Measurements from ENCODE around the gene EML6.

Gene EML6

DNA sequence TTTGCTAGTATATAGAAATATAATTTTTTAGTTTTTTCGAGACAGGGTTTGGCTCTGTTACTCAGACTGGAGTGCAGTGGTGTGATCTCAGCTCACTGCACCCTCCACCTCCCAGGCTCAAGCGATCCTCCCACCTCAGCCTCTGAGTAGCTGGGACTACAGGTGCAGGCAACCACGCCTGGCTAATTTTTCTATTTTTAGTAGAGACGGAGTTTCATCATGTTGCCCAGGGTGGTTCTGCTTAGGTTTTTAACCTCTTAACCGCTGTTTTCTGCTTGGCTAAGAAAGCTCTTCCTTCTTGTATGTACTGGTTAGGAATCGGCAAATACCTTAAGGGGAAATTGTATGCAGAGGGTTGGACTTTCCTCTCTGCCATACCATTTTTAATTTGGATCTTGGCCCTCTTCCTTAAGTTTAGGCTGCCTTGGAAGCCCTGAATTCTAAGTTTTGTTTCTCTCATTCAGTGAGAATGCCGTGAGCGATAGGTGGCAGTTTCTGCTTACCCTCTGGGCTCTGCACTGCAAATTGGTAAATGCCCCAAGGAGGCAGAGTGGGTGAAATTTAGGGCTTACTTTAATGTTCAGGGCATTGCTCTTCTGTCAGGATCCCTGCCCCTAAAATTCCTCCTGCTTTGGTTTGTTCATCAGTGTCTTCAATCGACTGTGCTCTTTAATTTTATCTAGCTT lies 32.3 kb downstream of the EML6 start:
- DNase-seq (ENCODE audit: low read depth in 2 of 2), result no peak

DNA sequence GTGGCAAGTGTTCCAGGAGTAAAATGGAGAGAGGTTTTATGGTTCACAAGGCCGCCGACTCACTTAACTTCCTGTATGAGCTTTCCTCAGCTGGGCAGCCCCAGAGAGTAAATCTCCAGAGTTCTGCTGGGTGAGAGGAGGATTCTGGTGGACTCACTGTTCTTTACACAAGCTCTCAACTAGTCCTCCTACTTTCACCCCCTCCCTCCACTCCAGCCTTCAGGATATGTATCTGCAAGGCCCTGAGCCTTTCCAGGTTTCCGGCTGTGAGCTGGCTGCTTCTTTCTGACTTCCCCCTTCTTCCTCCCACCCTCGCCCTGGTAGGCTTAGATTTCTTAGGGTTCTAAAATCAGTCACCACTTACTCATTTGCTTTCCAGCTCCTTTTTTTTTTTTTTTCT lies 34.0 kb downstream of the EML6 start:
- no peak for DNase-seq (ENCODE audit: low read depth in 2 of 2)

DNA sequence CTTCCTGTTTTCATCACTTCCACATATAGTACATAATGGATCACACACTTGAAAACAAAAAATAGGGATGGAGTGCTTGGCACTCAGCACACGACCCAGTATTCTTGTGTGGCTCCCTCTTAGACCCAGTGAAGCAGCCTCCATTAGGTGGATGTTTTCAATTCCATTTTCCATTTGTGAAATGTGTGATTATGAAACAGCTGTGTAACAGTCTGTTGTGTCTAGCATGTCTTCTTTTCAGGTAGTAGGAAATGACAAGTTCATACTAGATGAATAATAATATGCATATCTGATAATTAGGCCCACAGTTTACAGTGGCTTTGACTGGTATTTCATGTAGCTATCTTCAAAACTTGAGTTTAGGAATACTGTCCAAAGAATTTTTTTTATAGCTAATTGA lies 35.5 kb downstream of the EML6 start:
- DNase-seq (ENCODE audit: low read depth in 2 of 2), result no peak

- DNase-seq (ENCODE audit: low read depth in 2 of 2), result no peak
These were observed 36.8 kb downstream of the EML6 start for GRCh38 chr2:54760310-54760709.

GRCh38 chr2:54763636-54764291 lies 40.3 kb downstream of the EML6 start:
- no peak for DNase-seq (ENCODE audit: low read depth in 2 of 2)

- DNase-seq (ENCODE audit: low read depth in 2 of 2), result no peak
These were observed 44.5 kb downstream of the EML6 start for GRCh38 chr2:54767921-54768320.

DNA sequence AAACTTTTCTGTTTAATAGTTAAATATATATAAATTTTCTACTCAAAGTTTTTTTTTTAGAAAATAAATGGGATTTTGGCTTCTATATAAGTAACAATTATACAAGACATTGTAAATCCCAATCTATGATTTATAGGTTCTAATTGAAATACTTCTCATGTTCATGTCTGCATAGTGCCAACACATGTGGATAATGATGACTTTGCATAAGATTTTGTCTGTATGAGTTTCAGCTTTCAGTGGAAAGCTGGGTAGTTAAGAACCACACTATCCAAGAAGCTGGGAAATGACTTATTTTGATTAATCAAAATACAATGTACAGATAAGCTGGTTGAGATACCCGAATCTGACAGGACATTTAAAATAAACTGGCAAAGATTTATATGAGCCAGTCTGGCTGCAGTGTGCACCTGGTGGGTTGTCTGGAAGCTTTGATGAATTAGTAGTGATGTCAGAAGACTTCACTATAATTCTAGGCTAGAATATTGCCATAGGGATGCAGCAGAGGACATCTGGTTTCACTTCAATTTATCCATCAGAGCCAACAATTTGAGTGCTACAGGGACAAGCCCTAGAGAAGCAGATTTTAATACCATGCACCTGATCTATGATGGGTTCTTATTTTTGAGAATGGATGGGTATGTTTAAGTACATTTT lies 45.4 kb downstream of the EML6 start:
- no peak for DNase-seq (ENCODE audit: low read depth in 2 of 2)

DNA sequence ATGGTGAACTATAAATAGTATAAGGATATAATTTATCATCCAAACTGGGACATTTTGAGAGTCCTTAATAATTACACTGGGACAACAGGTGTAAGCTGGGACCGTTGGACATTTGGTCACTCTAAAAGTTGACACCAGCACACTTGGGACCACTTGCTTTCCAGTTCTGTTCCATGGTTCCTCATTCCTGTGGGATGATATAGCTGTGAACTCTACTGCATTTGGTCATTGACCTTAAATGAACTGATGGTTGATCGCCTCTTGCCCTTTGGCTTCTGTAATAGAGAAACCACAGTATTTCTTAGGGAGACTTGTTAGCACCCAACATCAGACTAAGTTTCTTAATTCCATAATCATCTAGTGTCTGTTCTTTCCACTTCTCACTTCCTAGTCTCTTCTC lies 46.7 kb downstream of the EML6 start:
- DNase-seq (ENCODE audit: low read depth in 2 of 2), result no peak

DNA sequence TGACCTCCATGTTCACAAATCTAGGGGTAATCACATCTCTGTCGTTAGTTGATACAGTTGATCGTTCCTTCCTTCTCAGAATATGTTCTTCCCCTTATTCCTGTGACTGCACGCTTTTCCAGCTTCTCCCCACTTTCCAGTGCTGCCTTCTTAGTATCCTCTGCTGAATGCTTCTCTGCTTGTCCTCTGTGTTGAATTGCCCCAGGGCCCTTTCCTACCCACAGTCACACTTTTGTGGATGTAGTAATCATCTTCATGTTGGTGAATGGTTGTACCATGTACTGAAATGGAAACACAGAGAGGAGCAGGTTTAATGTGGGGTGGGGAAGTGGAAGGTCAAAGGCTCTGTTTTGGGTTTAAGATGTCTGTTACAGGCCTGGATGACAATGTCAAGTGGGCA lies 47.2 kb downstream of the EML6 start:
- DNase-seq (ENCODE audit: low read depth in 2 of 2), result no peak

DNA sequence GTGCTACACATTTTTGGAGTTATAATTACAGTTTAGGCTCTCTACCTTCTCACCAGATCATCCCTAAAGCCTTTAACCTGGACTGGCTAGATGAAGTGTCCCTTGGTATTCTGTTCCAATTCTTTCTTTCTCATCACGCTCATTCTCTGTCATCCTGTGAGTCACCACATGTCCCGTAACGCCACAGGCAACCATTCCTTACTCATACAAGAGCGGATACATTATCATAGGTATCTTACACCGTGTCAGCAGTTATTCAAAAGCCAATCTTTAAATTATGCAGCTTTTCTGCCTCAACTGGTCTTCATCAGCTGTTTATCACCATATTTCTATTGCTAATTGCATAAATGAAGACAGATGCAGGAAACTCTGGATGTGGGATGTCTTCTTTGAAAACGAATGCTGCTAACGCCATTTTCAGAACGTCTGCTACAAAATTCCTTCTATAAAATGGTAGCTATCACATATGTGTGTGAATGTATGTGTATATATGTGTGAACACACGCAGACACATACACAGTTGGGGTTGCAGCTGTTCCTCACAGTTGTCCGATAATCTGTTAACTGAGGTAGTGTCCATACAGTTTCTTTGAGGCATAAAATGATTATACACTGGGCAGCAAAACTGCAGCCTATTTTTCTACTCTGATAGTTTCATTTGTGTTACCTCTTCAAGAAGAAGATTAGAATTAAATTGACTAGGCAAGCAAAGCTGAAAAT lies 47.9 kb downstream of the EML6 start:
- no peak for DNase-seq (ENCODE audit: low read depth in 2 of 2)

GRCh38 chr2:54772110-54772509 lies 48.6 kb downstream of the EML6 start:
- no peak for DNase-seq (ENCODE audit: low read depth in 2 of 2)

DNA sequence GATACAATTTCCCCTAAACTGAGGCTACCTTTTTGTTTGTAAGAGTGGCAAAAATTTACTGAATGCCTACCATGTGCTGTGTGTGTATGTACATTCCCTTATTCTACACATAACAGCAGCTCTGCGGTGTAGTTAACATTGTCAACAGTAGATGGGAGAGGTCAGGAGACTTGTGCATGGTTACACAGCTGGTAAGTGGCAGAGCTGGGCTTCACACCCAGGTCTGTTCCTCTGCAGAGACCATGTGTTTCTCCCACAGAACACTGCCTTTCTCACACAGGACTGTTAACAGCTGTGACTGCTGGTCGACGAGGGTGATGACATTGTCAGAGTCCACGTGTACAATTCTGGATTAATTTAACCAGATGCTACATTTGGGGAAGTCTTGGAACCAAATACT lies 49.1 kb downstream of the EML6 start:
- no peak for DNase-seq (ENCODE audit: low read depth in 2 of 2)

DNA sequence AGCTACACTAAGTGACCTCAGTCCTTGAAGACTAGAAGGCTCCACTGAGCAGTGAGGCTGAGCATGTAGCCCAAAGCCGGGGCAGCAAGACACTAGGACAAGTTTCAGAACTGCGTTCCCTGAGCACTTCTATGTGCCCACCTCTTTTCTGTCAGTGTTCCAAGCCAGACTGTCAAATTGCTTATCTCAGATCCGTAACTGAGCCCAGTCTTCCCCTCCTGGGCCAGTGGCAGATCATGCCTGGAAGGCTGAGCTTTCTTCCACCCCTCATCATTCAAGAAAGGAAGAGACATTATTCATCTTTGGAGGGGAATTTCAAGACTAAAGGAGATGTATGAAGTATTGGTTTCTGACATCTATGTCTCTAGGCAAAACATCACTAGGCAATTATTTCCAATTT lies 49.8 kb downstream of the EML6 start:
- no peak for DNase-seq (ENCODE audit: low read depth in 2 of 2)

DNA sequence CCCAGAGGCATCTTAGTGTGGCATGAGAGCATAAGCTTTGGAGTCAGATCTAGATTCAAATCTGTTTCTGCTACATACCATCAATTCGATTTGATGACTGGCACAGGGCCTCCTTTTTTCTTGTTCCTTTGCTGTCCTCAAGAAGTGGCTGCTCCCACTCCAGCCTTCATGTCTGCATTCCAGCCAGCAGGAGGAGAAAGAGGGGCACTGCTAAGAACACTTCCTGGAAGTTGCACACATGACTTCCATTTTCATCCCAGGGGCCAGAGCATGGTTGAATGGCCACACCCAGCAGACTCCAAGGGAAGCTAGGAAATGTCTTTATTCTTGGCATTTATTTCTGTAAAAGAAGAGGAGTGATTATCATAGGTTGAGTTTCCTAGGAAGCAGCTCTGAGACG lies 50.4 kb downstream of the EML6 start:
- no peak for DNase-seq (ENCODE audit: low read depth in 2 of 2)

DNA sequence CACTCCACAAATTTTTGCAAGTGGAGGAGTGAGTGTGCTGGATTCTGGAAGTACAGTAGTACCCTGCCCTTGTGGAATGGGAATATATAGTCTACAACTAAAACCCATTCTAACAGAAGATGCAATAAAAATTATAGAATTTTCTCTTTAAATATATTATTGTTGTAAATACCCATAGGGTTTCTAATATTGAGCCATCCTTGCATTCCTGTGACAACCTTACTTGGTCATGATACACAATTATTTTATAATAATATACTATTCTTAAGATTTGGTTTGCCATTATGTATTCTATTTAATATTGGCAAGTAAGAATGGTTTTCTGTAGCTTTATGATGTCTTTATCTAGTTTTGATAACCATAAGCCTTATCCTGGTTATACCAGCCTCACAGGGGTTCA lies 52.2 kb downstream of the EML6 start:
- DNase-seq (ENCODE audit: low read depth in 2 of 2), result no peak

DNA sequence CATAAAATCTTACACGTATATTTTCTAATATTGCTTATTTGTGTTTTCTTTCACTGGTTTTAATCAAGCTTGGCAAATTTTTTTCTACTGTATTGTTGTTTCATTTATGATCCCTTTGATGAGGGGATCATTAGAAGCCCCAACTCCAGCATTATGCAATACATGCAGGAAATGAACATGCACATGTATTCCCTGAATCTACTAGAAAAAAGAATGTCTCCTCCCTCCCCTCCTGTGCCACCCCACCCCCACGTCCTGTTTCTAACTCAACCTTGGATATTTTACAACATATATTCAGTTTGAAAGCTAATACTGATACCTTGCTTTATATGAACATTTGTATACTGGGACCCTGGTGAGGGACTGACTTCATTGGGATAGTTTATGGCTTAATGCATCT lies 53.0 kb downstream of the EML6 start:
- no peak for DNase-seq (ENCODE audit: low read depth in 2 of 2)

DNA sequence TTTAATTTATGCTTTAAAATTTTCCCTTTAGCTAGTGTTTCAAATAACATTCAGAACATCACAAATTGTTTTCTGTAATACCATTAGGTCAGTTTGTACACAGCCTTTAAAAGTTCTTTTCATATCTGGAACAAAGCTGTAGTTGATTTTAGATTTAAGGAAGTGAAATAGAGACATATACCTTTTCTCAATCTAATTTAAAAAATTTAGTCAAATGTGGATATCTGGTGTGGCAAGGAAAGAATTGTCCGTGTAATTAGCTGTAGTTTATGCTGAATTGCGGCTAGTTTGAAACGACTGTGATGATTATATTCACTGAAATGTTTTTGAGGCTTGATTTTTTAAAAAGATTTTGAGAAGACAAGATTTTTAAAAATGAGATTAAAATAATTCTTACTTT lies 59.9 kb downstream of the EML6 start:
- DNase-seq (ENCODE audit: low read depth in 2 of 2), result no peak

DNA sequence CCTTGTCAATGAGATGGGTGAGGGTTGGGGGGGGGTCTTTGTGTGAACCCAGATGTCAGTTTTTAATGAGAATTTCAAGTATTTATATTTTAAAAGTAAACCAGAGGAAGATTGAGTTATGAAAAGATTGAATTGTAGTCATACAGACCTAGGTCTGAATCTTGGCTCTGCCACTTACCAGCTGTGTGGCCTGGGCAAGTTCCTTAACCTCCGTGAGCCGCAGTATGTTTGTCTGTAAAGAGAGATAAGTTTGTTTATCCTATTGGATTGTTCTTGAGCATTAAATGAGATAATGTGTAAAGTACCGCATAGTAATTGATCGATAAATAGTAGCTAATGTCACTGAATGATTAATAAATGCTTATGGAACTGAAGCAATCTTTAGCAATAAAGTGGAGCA lies 63.8 kb downstream of the EML6 start:
- DNase-seq (ENCODE audit: low read depth in 2 of 2), result no peak

DNA sequence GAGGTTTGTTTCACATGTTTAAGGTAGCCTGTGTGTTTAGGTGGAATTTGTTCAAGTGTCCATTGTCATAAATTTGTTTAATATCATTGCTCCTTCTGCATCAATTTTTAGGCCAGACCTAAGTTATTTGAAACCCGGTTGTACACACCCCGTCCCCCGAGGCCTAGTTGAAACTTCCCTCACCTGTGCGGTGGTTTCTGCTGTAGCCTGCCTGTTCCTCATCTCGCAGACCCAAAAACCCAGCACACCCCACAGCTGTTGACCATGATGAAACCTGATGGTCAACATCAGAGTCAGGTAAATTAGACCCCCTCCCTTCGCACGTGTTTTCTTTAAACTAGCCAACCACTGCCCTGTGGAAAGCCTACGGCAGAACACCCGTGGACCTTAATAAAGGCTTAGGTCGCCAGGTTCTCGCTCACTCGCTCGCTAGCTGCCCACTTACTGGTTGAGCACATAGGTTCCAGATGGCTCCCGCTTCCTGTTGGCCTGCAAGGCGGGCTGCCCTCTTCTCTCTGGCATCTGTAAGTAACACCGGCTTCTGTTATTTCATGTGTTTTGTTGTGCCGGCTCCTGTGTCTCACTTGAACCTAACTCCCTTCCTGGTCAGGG lies 64.4 kb downstream of the EML6 start:
- DNase-seq (ENCODE audit: low read depth in 2 of 2), result no peak

DNA sequence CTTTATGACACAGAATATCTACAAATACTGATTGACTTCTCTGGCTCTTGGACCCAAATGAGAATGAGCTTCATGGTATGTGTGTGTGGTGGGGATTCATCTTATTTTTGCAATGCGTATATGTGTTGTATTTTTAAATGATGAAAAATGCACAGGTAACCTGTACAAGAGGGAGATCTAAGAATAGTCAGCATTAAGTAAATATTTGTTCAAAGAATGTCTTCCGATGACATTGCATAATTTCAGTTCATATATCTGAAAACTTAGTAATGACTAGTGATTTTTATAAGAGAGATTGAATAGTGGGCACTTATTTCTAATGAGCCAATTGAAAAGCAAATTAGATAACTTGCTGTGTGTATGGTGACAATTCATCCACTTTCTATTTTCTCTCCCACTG lies 66.4 kb downstream of the EML6 start:
- DNase-seq (ENCODE audit: low read depth in 2 of 2), result no peak

GRCh38 chr2:54791831-54792230 lies 68.4 kb downstream of the EML6 start:
- no peak for DNase-seq (ENCODE audit: low read depth in 2 of 2)

- no peak for DNase-seq (ENCODE audit: low read depth in 2 of 2)
These were observed 73.8 kb downstream of the EML6 start for GRCh38 chr2:54797307-54797706.

All from stimulated activated CD8-positive, alpha-beta memory T cell treated with anti-CD3 and anti-CD28 coated beads, Interleukin-15, amount 100 ng/mL, for 48 hours (primary cell).